PC-9 (cell line): ENCODE measurements around the gene SAMD1. TPM values are rescaled to one million over a fixed set of nuclear protein-coding genes. Genes with fewer than 3 reads are reported as not detected.

Source experiments
- BruUV-seq: library from RNA; stranded (reverse); fragments of 400-500 nt; replicated peaks from 2 replicates; lab custom pipeline; 2021; lab: Mats Ljungman, UMichigan
- CTCF ChIA-PET: fragments of 300-600 bp; sonication (Branson Sonifier 250); formaldehyde crosslinking; loops from one replicate; lab custom pipeline; 2022; ENCODE audit warnings: antibody characterized with exemption; lab: Charles Lee
- POLR2A ChIA-PET: fragments of 300-600 bp; sonication (Branson Sonifier 250); formaldehyde crosslinking; loops from one replicate; lab custom pipeline; 2022; ENCODE audit warnings: antibody characterized with exemption; ENCODE audit not compliant: unreplicated experiment; lab: Charles Lee
- DNase-seq, 2 experiments: peaks; one replicate each; pipeline versions ENCODE4 v3.0.0 to v3.0.0-alpha.2; 2015 to 2022; ENCODE audit warnings: mixed read lengths in 1 of 2
- H2AFZ ChIP-seq: fragments of 200-600 bp; sonication (generic); 2 replicates; pipeline ENCODE4 v1.8.1; 2017; ENCODE audit warnings: antibody characterized with exemption
- H3F3A ChIP-seq: fragments of 200-600 bp; sonication (generic); 2 replicates; pipeline ENCODE4 v1.8.1; 2017; ENCODE audit warnings: antibody characterized with exemption, mild to moderate bottlenecking, low read depth; ENCODE audit not compliant: insufficient read depth
- H3K27ac ChIP-seq: fragments of 200-600 bp; sonication (generic); 2 replicates; pipeline ENCODE4 v1.6.1; 2016; ENCODE audit warnings: mixed run types
- H3K27me3 ChIP-seq: fragments of 200-600 bp; sonication (generic); 2 replicates; pipeline ENCODE4 v1.6.1; 2016; ENCODE audit warnings: low read depth, mixed run types; ENCODE audit not compliant: insufficient read depth
- H3K36me3 ChIP-seq: fragments of 200-600 bp; sonication (generic); 2 replicates; pipeline ENCODE4 v1.6.1; 2016; ENCODE audit warnings: low read depth, mixed run types
- H3K4me1 ChIP-seq: fragments of 200-600 bp; sonication (generic); replicated peaks from 2 replicates; pipeline ENCODE4 v1.6.1; 2016; ENCODE audit warnings: mixed run types; ENCODE audit not compliant: insufficient read depth
- H3K4me2 ChIP-seq: fragments of 200-600 bp; sonication (generic); 2 replicates; pipeline ENCODE4 v1.6.1; 2017; ENCODE audit warnings: mixed run types
- H3K4me3 ChIP-seq: fragments of 200-600 bp; sonication (generic); 2 replicates; pipeline ENCODE4 v1.6.1; 2016; ENCODE audit warnings: mixed run types
- H3K79me2 ChIP-seq: fragments of 200-600 bp; sonication (generic); 2 replicates; pipeline ENCODE4 v1.6.1; 2017; ENCODE audit warnings: low read depth, mixed run types
- H3K9me2 ChIP-seq: fragments of 200-600 bp; sonication (generic); 2 replicates; pipeline ENCODE4 v1.8.1; 2017; ENCODE audit warnings: mild to moderate bottlenecking; ENCODE audit not compliant: insufficient read depth
- H3K9me3 ChIP-seq: fragments of 200-600 bp; sonication (generic); 2 replicates; pipeline ENCODE4 v1.8.1; 2016; ENCODE audit warnings: low read depth; ENCODE audit not compliant: insufficient read depth
- H4K20me1 ChIP-seq: fragments of 200-600 bp; sonication (generic); 2 replicates; pipeline ENCODE4 v1.8.1; 2017; ENCODE audit not compliant: insufficient read depth
- EZH2 ChIP-seq: fragments of 200-600 bp; sonication (generic); IDR thresholded peaks from 2 replicates; pipeline ENCODE4 v1.8.0; 2017; ENCODE audit warnings: antibody characterized with exemption, low read depth
- intact Hi-C: fragments of 100-400 bp; cut with micrococcal nuclease; formaldehyde crosslinking; loops from one replicate; pipeline ENCODE4 v1.10.0; 2022; ENCODE audit not compliant: unreplicated experiment
- total RNA-seq: library from RNA; stranded (reverse); gene quantifications from 2 replicates; pipeline ENCODE4 v1.2.3, GENCODE V29; 2021
- TF ChIP-seq, protein P1 (sequence below): fragments of 200-600 bp; sonication (generic); conservative IDR thresholded peaks from 2 replicates; pipeline ENCODE4 v1.6.1; 2017; ENCODE audit warnings: mixed run types, antibody characterized with exemption, mild to moderate bottlenecking, moderate library complexity

SAMD1 gene
- total RNA-seq, 1 experiment from 2014 or later, result 50.3 TPM

DNA sequence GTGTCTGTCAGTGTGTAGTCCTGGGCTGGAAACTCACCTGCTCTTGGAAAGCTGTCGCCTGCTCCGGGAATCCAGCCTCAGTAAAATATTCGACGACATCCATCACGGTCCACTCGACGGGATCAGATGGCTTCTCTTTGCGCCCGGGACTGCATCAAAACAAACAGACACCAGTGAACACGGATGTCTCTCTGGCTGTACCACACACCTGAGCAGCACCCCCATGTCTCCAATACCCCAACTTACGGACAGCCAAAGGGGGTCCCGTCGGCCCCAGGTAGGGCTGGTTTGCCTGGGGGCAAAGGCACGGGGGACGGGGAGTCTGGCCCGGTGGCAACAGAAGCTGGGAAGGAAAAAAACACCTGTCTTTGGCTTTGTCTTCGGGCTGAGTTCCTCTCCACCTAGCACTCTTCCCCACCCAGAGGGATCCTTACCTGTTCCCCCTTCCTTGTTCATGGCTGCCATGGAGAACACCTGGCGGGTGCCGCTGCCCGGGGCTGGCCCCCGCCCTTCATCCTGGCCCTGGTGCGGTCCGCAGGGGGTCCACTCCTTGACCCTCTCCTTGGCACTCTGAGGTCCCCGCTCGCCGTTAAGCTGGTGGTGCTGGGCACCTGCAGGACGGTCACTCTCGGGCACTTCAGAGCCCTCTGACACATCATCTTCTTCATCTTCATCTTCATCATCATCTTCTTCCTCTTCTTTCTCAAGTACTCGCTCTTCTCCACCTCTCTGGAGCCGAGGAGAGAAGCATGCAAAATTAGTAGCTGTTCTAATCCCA, 1.7 kb downstream of the SAMD1 start:
- Histone ChIP-seq H3K4me1 (peaks cover 8% of the 10 kb centered on the region), H3K4me3 (peak overlapping the region; percentile 63; the same call in 1 of the 2 replicates), H3K4me2 (peak overlapping the region; percentile 81), H3F3A (peaks cover 45% of the 10 kb centered on the region), H3K9me2 (no peaks in the 10 kb centered on the region), H3K79me2 (peaks cover 6% of the 10 kb centered on the region; the same call in 1 of the 2 replicates), H3K36me3 (no peaks in the 10 kb centered on the region; the same call in 1 of the 2 replicates), H3K27me3 (no peaks in the 10 kb centered on the region), H3K9me3 (peaks cover 8% of the 10 kb centered on the region; the same call in 1 of the 2 replicates), H4K20me1 (no peaks in the 10 kb centered on the region), H2AFZ (peak overlapping the region; percentile 70; the same call in 1 of the 2 replicates), H3K27ac (no peak overlapping the region)
- intact Hi-C loops, result no loop called here
- ChIA-PET CTCF (no interaction called here), POLR2A (no interaction called here)
- DNase-seq, result no peak
- BruUV-seq, result TSS peak; percentile 31
- TF ChIP-seq EZH2, result no peak
- TF ChIP-seq, protein P1, sequence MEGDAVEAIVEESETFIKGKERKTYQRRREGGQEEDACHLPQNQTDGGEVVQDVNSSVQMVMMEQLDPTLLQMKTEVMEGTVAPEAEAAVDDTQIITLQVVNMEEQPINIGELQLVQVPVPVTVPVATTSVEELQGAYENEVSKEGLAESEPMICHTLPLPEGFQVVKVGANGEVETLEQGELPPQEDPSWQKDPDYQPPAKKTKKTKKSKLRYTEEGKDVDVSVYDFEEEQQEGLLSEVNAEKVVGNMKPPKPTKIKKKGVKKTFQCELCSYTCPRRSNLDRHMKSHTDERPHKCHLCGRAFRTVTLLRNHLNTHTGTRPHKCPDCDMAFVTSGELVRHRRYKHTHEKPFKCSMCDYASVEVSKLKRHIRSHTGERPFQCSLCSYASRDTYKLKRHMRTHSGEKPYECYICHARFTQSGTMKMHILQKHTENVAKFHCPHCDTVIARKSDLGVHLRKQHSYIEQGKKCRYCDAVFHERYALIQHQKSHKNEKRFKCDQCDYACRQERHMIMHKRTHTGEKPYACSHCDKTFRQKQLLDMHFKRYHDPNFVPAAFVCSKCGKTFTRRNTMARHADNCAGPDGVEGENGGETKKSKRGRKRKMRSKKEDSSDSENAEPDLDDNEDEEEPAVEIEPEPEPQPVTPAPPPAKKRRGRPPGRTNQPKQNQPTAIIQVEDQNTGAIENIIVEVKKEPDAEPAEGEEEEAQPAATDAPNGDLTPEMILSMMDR, result no peak

DNA sequence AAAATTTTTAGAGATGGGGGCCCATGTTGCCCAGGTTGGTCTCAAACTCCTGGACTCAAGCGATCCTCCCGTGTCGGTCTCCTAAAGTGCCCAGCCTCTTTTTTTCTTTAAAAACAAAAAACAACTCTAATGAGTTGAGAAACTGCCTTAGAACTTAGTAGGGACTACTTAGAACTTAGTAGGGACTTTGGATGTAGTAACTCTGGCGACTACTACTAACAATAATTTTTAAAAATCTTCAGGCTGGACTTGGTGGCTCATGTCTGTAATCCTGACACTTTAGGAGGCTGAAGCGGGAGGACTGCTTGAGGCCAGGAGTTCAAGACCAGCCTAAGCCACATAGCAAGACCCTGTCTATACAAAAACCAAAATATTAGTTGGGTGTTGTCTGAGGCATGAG, 4.5 kb downstream of the SAMD1 start:
- peaks cover 11% of the 10 kb centered on the region for H3K4me1 ChIP-seq
- intact Hi-C loops, result no loop called here
- peaks cover 14% of the 10 kb centered on the region for H3K79me2 ChIP-seq
- TF ChIP-seq, protein P1, result no peak
- TF ChIP-seq EZH2, result no peak
- H3K27ac ChIP-seq, result no peak overlapping the region
- CTCF ChIA-PET, result no interaction called here
- no peaks in the 10 kb centered on the region for H3K27me3 ChIP-seq
- H3K4me2 ChIP-seq, result no peak overlapping the region
- POLR2A ChIA-PET, result no interaction called here
- no peak for DNase-seq
- no peaks in the 10 kb centered on the region for H3K9me3 ChIP-seq
- no peak overlapping the region for H2AFZ ChIP-seq
- no peaks in the 10 kb centered on the region for H4K20me1 ChIP-seq
- H3F3A ChIP-seq, result peaks cover 38% of the 10 kb centered on the region
- no peaks in the 10 kb centered on the region for H3K9me2 ChIP-seq
- no TSS peak for BruUV-seq
- H3K4me3 ChIP-seq, result no peak overlapping the region
- no peaks in the 10 kb centered on the region; the same call in 1 of the 2 replicates for H3K36me3 ChIP-seq

DNA sequence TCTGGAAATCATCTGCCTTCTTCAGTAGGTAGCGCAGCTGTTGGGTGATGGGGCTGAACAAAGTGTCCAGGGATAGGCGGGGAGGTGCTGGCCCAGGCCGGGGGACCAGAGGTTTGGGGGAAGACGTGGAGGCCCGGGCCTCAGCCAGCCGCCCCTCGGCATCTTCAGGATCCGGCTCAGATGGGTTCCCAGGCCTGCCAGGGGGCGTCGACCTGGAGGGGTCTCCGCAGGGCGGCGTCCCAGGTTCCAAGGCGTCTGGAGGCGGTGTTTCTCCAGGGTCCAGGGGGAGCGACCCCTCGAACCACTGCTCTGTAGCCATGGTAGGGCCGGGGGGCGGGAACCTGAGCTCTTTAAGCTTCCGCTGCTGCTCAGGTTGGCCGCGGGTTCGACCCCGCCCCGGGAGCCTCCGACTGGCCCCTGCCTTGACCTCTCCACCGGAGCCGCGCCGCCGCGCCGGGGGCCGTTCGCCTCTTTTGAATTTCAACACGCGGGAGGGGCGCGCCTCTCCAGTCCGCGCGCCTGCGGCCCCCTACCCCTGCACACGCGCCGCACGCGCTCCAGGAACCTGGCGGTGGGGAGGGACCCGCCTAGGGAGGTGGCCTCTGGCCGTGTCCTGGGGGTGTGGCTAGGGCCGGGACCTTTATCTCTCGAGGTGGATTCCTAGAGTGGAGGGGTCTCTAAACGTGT, 5.1 kb downstream of the SAMD1 start, which contains the start of gene C19orf67:
Gene C19orf67 (minus strand): TSS at position 475 of the 687 bp plus-strand sequence. CDS start 156 bp downstream, at position 319.
- Histone ChIP-seq H3K4me1 (peaks cover 12% of the 10 kb centered on the region), H3K9me3 (no peaks in the 10 kb centered on the region), H3F3A (peaks cover 38% of the 10 kb centered on the region), H3K4me2 (no peak within 1 kb of the TSS), H3K79me2 (peaks cover 15% of the 10 kb centered on the region), H4K20me1 (no peaks in the 10 kb centered on the region), H3K9me2 (no peaks in the 10 kb centered on the region), H3K4me3 (no peak within 1 kb of the TSS), H3K27ac (no peak within 1 kb of the TSS), H2AFZ (no peak within 1 kb of the TSS), H3K36me3 (no peaks in the 10 kb centered on the region; the same call in 1 of the 2 replicates), H3K27me3 (no peaks in the 10 kb centered on the region)
- POLR2A ChIA-PET, result no interaction called here
- no peak for DNase-seq
- TF ChIP-seq, protein P1, result no peak
- TF ChIP-seq EZH2, result no peak
- CTCF ChIA-PET, result interaction anchor here (0.6 kb wide), 1 partner anchor 37 kb away, joined by 5 read pairs; no protein-coding TSS in a partner anchor
- intact Hi-C loops, result no loop called here
- BruUV-seq, result no TSS peak
